T-cell (primary cell): ENCODE measurements around the gene SYNRG. TPM values are rescaled to one million over a fixed set of nuclear protein-coding genes. Genes with fewer than 3 reads are reported as not detected.

Experiments used
- ATAC-seq, 4 experiments: fragments of 200-7000 bp in 3 of 4; fragments of 150-1000 bp in 1 of 4; cut with Tn5 transposase; replicated peaks in 1 of 4; 1 replicate in 3 of 4; 2 replicates in 1 of 4; pipeline ENCODE4 v1.10.0; 2021; ENCODE audit warnings: moderate library complexity in 3 of 4, mild to moderate bottlenecking in 2 of 4, moderate number of reproducible peaks in 1 of 4
- CTCF ChIA-PET, 2 donors: fragments of 300-600 bp; sonication (Branson Sonifier 250); formaldehyde crosslinking; loops; one replicate each; lab custom pipeline; 2022; ENCODE audit warnings: antibody characterized with exemption in 2 of 2; lab: Charles Lee
- POLR2A ChIA-PET, 2 donors: fragments of 300-600 bp; sonication (Branson Sonifier 250); formaldehyde crosslinking; loops; one replicate each; lab custom pipeline; 2022; ENCODE audit warnings: antibody characterized with exemption in 2 of 2; lab: Charles Lee
- DNase-seq, 35 experiments: peaks; one replicate each; pipeline versions ENCODE4 v3.0.0 to v3.0.0-alpha.2; 2013 to 2023
- H3K27ac ChIP-seq: one replicate; pipeline ENCODE4 v1.5.1; 2013; ENCODE audit warnings: low read length
- H3K27me3 ChIP-seq, 2 experiments: replicated peaks in 1 of 2; 1 replicate in 1 of 2; 2 replicates in 1 of 2; pipeline versions ENCODE4 v1.6.1 to v1.7.0; 2013; ENCODE audit warnings: low read length in 1 of 2, mixed read lengths in 1 of 2; ENCODE audit not compliant: control insufficient read depth in 2 of 2, insufficient read depth in 2 of 2; ENCODE audit errors: extremely low read depth in 1 of 2
- H3K36me3 ChIP-seq, 2 donors: 1 replicate in 1 of 2; 2 replicates in 1 of 2; pipeline versions ENCODE4 v1.6.1 to v1.7.0; 2013; ENCODE audit warnings: low read length in 1 of 2; ENCODE audit not compliant: control insufficient read depth in 2 of 2, insufficient read depth in 1 of 2; ENCODE audit errors: extremely low read depth in 1 of 2
- H3K4me1 ChIP-seq, 2 experiments: 1 replicate in 1 of 2; 2 replicates in 1 of 2; pipeline versions ENCODE4 v1.6.1 to v1.7.0; 2013; ENCODE audit warnings: low read length in 2 of 2, mixed read lengths in 1 of 2; ENCODE audit not compliant: insufficient read depth in 2 of 2, control insufficient read depth in 1 of 2; ENCODE audit errors: extremely low read depth in 1 of 2
- H3K4me3 ChIP-seq, 2 donors: 1 replicate in 1 of 2; 2 replicates in 1 of 2; pipeline versions ENCODE4 v1.5.1 to v1.7.0; 2013; ENCODE audit warnings: mild to moderate bottlenecking in 2 of 2, low read length in 1 of 2, moderate library complexity in 1 of 2; ENCODE audit not compliant: control insufficient read depth in 1 of 2; ENCODE audit errors: extremely low read depth in 1 of 2
- H3K9me3 ChIP-seq: 2 replicates; pipeline ENCODE4 v1.7.0; 2013
- H3K27ac Mint-ChIP-seq, 2 donors: one replicate each; pipeline ENCODE4 v1.8.0; 2020 to 2021; ENCODE audit warnings: mild to moderate bottlenecking in 2 of 2, mixed read lengths in 2 of 2
- H3K27me3 Mint-ChIP-seq, 2 donors: one replicate each; pipeline ENCODE4 v1.8.0; 2021 to 2022; ENCODE audit warnings: mixed read lengths in 2 of 2
- H3K36me3 Mint-ChIP-seq: one replicate; pipeline ENCODE4 v1.8.0; 2021; ENCODE audit warnings: mixed read lengths
- H3K4me1 Mint-ChIP-seq, 3 donors: one replicate each; pipeline ENCODE4 v1.8.0; 2020 to 2022; ENCODE audit warnings: mixed read lengths in 3 of 3, mild to moderate bottlenecking in 1 of 3
- H3K4me3 Mint-ChIP-seq, 3 donors: one replicate each; pipeline ENCODE4 v1.8.0; 2020 to 2022; ENCODE audit warnings: mild to moderate bottlenecking in 3 of 3, mixed read lengths in 3 of 3, moderate library complexity in 3 of 3
- H3K9me3 Mint-ChIP-seq, 3 donors: one replicate each; pipeline ENCODE4 v1.8.0; 2020 to 2022; ENCODE audit warnings: mixed read lengths in 3 of 3
- WGBS: methylation state at CpG from one replicate; pipeline ENCODE4 v1.1.5; 2013; ENCODE audit warnings: missing lambda C conversion rate; ENCODE audit not compliant: insufficient coverage; 5-methylcytosine and 5-hydroxymethylcytosine counted together
- total RNA-seq, 35 experiments: library from RNA in 6 of 35; stranded (reverse) in 6 of 35; fragments of 120-200 nt in 1 of 35; gene quantifications; one replicate each; pipeline versions ENCODE4 v1.2.1 to v1.2.4 and lab custom pipeline; 2013 to 2026

SYNRG gene
- total RNA-seq, 5 donors from 2014 or later (not counting 1 experiment from before 2014, with no cell fraction given): 103 to 118 (median 113) TPM

GRCh38 chr17:37494971-37495370, 114.2 kb downstream of the SYNRG start:
- 86% methylated on average over 7 of the region's 8 CpGs for WGBS
- Mint-ChIP-seq H3K4me1 (peaks cover 15 to 19% (median 18%) of the 10 kb centered on the region in 3 donors), H3K27ac (no peak overlapping the region), H3K4me3 (no peak overlapping the region), H3K36me3 (no peaks in the 10 kb centered on the region), H3K27me3 (no peaks in the 10 kb centered on the region), H3K9me3 (no peaks in the 10 kb centered on the region)
- peaks cover 0 to 12% of the 10 kb centered on the region in 2 experiments for H3K4me1 ChIP-seq
- H3K27ac ChIP-seq: no peak overlapping the region
- no peaks in the 10 kb centered on the region for H3K9me3 ChIP-seq
- CTCF ChIA-PET: no interaction called here
- POLR2A ChIA-PET: interaction anchor here in 1 of 2 donors (0.6 kb wide), 1 partner anchor 18 kb away, joined by 4 read pairs; no protein-coding TSS in a partner anchor
- ATAC-seq (no peak), DNase-seq (no peak)
- H3K36me3 ChIP-seq: peaks cover 0 to 2% of the 10 kb centered on the region in 2 donors
- no peaks in the 10 kb centered on the region for H3K27me3 ChIP-seq
- H3K4me3 ChIP-seq: no peak overlapping the region

GRCh38 chr17:37494401-37494831, 114.8 kb downstream of the SYNRG start:
- Histone ChIP-seq H3K4me1 (peaks cover 0 to 13% of the 10 kb centered on the region in 2 experiments), H3K36me3 (no peaks in the 10 kb centered on the region)
- 83% methylated on average over 1 of the region's 3 CpGs for WGBS

GRCh38 chr17:37493249-37494027, 115.8 kb downstream of the SYNRG start:
- no peak for ATAC-seq
- H3K4me3 Mint-ChIP-seq: no peak overlapping the region
- H3K9me3 Mint-ChIP-seq: no peaks in the 10 kb centered on the region
- peaks cover 22 to 28% (median 23%) of the 10 kb centered on the region in 3 donors for H3K4me1 Mint-ChIP-seq
- Histone ChIP-seq H3K9me3 (no peaks in the 10 kb centered on the region), H3K27ac (no peak overlapping the region), H3K4me1 (peaks cover 2 to 22% of the 10 kb centered on the region in 2 experiments), H3K36me3 (no peaks in the 10 kb centered on the region), H3K27me3 (no peaks in the 10 kb centered on the region), H3K4me3 (no peak overlapping the region)
- WGBS: no CpG with 5 or more reads among the region's 2 CpGs
- no peaks in the 10 kb centered on the region for H3K27me3 Mint-ChIP-seq
- no peaks in the 10 kb centered on the region for H3K36me3 Mint-ChIP-seq
- ChIA-PET POLR2A (no interaction called here), CTCF (no interaction called here)
- no peak for DNase-seq
- no peak overlapping the region for H3K27ac Mint-ChIP-seq

More at GRCh38 chr17:37494401-37494831, 114.8 kb downstream of the SYNRG start:
- no peaks in the 10 kb centered on the region for H3K27me3 Mint-ChIP-seq
- no peak overlapping the region for H3K4me3 ChIP-seq
- no peak overlapping the region for H3K4me3 Mint-ChIP-seq
- no peak for DNase-seq
- H3K9me3 Mint-ChIP-seq: no peaks in the 10 kb centered on the region
- no peaks in the 10 kb centered on the region for H3K27me3 ChIP-seq
- no peaks in the 10 kb centered on the region for H3K36me3 Mint-ChIP-seq
- H3K4me1 Mint-ChIP-seq: peaks cover 16 to 20% (median 18%) of the 10 kb centered on the region in 3 donors
- CTCF ChIA-PET: no interaction called here
- H3K27ac ChIP-seq: no peak overlapping the region
- no peaks in the 10 kb centered on the region for H3K9me3 ChIP-seq
- ATAC-seq: no peak
- no peak overlapping the region for H3K27ac Mint-ChIP-seq
- POLR2A ChIA-PET: no interaction called here

DNA sequence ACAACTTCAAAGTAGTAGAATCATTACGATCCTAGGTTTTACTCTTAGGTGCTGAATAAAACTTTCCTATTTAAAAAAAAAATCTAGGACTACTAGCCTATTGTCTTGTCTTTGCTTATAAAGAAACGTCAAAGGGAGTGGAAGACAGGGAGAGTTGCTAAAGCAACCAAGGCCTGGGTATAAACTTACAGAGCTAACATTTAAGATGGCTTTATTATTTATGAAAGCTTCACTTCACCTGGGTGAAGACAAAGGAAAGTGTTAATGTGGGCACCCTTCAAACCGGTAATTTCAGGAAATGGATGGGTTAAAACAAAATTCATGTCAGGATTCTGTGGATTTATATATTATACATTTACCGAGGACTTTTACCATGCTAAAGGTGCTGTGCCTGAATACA, 117.1 kb downstream of the SYNRG start:
- H3K4me3 Mint-ChIP-seq: no peak overlapping the region
- Histone ChIP-seq H3K4me3 (no peak overlapping the region), H3K9me3 (no peaks in the 10 kb centered on the region), H3K4me1 (peaks cover 4 to 24% of the 10 kb centered on the region in 2 experiments), H3K27ac (no peak overlapping the region), H3K27me3 (no peaks in the 10 kb centered on the region), H3K36me3 (no peaks in the 10 kb centered on the region)
- no peak for DNase-seq
- H3K27ac Mint-ChIP-seq: no peak overlapping the region
- CTCF ChIA-PET: interaction anchor here in 1 of 2 donors (0.6 kb wide), 1 partner anchor 50 kb away, joined by 5 read pairs; no protein-coding TSS in a partner anchor
- H3K4me1 Mint-ChIP-seq: peaks cover 27 to 33% (median 29%) of the 10 kb centered on the region in 3 donors
- 80% methylated on average over 1 of the region's 4 CpGs for WGBS
- H3K36me3 Mint-ChIP-seq: no peaks in the 10 kb centered on the region
- no peaks in the 10 kb centered on the region for H3K9me3 Mint-ChIP-seq
- POLR2A ChIA-PET: interaction anchor here in 1 of 2 donors (0.5 kb wide), 1 partner anchor 23 kb away, joined by 4 read pairs; no protein-coding TSS in a partner anchor
- H3K27me3 Mint-ChIP-seq: no peaks in the 10 kb centered on the region
- no peak for ATAC-seq

- ChIA-PET POLR2A (no interaction called here), CTCF (no interaction called here)
- Histone ChIP-seq H3K4me1 (peaks cover 4 to 24% of the 10 kb centered on the region in 2 experiments), H3K4me3 (peak overlapping the region; percentile 46 to 80), H3K36me3 (no peaks in the 10 kb centered on the region), H3K27me3 (no peaks in the 10 kb centered on the region), H3K27ac (peak overlapping the region; percentile 32), H3K9me3 (no peaks in the 10 kb centered on the region)
- H3K27ac Mint-ChIP-seq: peak overlapping the region; percentile 85 to 96
- no peaks in the 10 kb centered on the region for H3K27me3 Mint-ChIP-seq
- WGBS: 63% methylated on average over 12 of the region's 24 CpGs
- H3K9me3 Mint-ChIP-seq: no peaks in the 10 kb centered on the region
- no peaks in the 10 kb centered on the region for H3K36me3 Mint-ChIP-seq
- no peak for ATAC-seq
- peak in 1 of 35 experiments; percentile 13 for DNase-seq
- H3K4me1 Mint-ChIP-seq: peaks cover 27 to 33% (median 29%) of the 10 kb centered on the region in 3 donors
- H3K4me3 Mint-ChIP-seq: peak overlapping the region; percentile 87 to 98 (median 95)
Observed at GRCh38 chr17:37490638-37491614, 118.3 kb downstream of the SYNRG start.
